LNCAP (cell line): ENCODE data around the gene DOCK2.

ENCODE experiments used
- CTCF ChIP-seq: fragments of 450-650 bp; IDR thresholded peaks from 2 replicates; pipeline ENCODE4 v1.5.1; 2017; ENCODE audit warnings: mild to moderate bottlenecking

The DOCK2 gene

DNA sequence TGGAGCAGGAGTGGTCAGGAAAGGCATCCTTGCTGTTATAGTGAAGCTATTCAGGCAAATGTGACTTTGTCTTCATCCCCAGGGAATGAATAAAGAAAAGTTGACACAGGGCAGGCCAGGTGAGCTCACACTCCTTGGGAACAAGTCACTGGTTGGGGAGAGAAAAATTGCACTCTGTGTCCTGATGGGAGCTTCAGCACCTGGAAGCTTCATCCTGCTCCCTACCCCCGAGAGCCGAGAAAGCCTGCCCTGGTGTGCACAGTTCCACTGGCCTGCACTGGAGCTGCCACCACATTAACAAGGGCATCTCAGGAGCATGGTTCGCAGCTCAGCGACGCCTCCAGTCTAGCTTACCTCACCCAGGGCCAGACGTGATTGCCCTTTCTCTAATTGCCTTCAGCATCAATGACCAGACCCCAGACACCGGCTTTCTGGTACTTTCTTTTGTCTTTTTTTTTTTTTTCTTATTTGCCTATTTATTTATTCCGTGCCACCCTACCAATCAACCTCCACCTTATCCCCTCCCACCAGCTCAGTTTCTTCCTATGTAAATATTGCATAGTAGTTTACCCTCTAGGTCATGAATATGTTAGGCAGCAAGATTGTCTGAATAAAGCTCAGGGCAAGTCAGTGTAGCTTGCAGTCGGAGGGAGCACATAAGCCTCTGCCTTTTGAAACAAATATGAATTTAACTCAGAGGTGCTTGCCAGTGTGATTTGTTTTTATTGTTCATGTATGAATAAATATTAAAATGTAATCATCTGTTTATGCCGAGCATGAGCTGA is 87.4 kb downstream of the DOCK2 start:
- no peak for TF ChIP-seq CTCF

DNA sequence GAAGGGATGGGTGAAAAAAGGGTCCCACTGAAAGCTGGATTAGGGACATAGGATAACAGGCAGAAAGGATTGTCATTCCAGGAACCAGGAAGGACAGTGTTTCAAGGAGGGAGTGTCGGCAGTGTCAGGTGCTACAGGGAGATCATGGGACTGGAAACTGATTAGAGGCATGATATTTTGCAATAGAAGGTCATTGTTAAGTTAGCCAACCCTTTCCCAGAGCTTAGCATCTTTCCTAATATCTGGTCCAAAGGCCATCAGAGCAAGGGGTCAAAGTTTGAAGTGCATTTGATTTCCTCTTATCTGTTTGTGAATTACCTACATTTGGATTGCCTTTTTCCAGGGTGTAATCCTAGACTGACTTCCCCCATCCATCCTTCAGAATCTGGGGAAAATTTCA is 91.3 kb downstream of the DOCK2 start:
- TF ChIP-seq CTCF = no peak

DNA sequence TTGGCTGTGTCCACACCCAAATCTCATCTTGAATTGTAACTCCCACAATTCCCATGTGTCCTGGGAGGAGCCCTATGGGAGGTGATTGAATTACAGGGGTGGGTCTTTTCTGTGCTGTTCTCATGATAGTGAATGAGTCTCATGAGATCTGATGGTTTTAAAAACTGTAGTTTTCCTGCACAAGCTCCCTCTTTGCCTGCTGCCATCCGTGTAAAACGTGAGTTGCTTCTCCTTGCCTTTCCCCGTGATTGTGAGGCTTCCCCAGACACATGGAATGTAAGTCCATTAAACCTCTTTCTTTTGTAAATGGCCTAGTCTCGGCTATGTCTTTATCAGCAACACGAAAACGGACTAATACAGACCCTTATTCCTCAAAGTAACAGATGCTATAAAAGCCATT is 94.1 kb downstream of the DOCK2 start:
- no peak for TF ChIP-seq CTCF

DNA sequence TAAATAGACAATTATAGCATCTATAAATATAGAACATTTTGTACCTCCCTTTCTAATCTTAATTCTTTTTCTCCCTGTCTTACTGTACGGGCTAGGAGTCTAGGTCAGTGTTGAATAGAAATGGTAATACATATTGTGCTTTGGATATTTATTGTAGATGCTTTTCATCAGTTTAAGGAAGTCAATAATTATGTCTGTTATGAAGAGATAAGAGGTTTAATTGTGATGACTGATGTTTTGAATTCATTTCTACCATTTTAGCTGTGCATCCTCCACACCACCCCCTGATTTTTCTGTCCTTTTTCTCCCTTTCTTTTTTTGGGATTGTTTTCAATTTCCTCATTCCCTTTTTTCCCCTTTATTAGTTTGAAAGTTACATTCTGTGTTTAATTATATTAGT is 95.8 kb downstream of the DOCK2 start:
- no peak for TF ChIP-seq CTCF

DNA sequence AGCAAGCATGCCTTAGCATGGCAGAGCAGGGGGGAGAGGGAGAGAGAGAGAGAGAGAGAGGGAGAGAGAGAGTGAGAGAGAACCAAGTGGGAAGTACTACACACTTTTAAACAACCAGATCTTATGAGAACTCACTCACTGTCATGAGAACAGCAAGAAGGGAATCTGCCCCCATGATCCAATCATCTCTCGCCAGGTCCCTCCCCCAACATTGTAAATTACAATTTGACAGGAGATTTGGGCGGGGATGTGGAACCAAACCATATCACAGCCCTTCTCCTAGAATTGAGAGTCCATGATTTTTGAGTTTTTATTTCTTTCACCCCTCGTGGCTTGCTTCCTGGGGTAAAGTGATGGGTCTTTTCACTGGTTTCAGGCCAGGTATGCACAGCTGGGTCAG is 98.8 kb downstream of the DOCK2 start:
- TF ChIP-seq CTCF = no peak

DNA sequence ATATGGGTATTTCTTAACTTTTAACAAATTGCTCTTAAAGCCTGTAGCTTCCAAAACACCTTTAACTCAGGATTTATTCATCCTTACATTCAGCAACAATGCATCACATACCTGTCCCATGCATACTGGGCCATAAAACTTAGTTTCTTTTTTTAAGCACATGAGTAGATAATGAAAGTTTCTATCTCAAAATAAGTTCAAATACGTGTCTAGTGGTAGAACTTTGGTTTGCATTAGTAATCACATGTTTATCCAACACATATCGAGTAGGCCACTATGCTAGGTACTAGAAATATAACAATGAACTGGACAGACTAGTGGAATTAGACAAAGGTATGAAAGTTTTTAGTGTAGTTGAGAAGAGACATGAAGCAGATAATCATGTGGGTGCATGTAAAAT is 99.6 kb downstream of the DOCK2 start:
- TF ChIP-seq CTCF = no peak

DNA sequence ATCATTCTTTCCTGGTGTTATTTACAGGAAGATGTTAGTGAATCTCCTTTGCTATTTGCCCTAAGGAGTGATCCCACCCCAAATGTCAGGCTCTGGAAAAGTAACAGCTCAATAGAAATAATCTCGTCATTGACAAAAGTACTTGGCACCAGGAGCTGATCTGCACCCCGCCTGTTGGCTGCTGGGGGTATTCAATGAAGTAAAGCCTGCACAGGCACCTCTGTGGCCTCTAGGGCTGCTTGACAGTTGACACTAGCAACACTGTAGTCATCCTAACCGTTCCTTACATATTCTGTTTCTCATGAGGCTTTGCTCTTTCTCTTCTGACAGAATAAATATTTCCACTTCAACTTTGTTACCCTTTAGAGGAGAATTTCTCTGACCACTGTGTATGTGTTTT is 103.4 kb downstream of the DOCK2 start:
- TF ChIP-seq CTCF = no peak

DNA sequence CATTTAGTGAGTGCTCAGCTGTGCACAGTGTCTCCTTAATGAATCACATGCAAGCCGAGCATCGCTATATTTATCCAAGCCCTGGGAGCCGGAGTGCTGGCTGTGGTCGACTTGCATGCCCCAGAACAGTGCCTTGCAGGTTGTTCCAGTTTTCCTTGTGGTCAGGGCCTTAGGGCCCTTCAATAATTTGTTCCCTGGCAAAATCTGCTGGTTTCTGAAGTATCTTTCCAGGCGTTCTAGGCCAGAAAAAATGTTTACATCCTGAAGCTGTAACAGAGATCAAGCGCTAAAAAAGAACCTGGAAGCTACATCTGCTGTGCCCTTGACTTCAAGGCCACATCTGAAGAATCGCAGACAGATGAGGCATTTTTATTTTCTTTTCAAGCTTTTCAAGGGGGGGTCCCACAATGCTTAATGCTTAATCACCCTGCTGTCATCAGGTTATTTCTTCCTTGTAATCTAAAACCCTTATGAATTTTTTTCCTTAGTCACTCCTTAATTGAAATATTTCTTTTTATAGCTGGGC is 105.8 kb downstream of the DOCK2 start:
- TF ChIP-seq CTCF = no peak
